Smooth muscle cell (in vitro differentiated cells): ENCODE measurements around the gene BCL6. TPM values are rescaled to one million over a fixed set of nuclear protein-coding genes. Genes with fewer than 3 reads are reported as not detected.

ENCODE experiments used
- DNase-seq: peaks from one replicate; lab custom pipeline; 2025; ENCODE audit not compliant: unreplicated experiment; lab: John Stamatoyannopoulos, UW
- H2AFZ ChIP-seq: fragments of 200-600 bp; sonication (generic); 2 replicates; pipeline ENCODE4 v1.6.0; 2016; ENCODE audit warnings: antibody characterized with exemption, low read depth, mild to moderate bottlenecking
- H3F3A ChIP-seq: fragments of 200-600 bp; sonication (generic); 2 replicates; pipeline ENCODE4 v1.6.0; 2017; ENCODE audit warnings: antibody characterized with exemption, low read depth
- H3K27ac ChIP-seq: fragments of 200-600 bp; sonication (generic); 2 replicates; pipeline ENCODE4 v1.5.1; 2016; ENCODE audit warnings: low read depth, mild to moderate bottlenecking
- H3K27me3 ChIP-seq: fragments of 200-600 bp; sonication (generic); 2 replicates; pipeline ENCODE4 v1.6.1; 2016; ENCODE audit warnings: low read depth, mild to moderate bottlenecking
- H3K36me3 ChIP-seq: fragments of 200-600 bp; sonication (generic); 2 replicates; pipeline ENCODE4 v1.5.1; 2016; ENCODE audit warnings: low read depth
- H3K4me1 ChIP-seq: fragments of 200-600 bp; sonication (generic); 2 replicates; pipeline ENCODE4 v1.5.1; 2016; ENCODE audit warnings: low read depth
- H3K4me2 ChIP-seq: fragments of 200-600 bp; sonication (generic); 2 replicates; pipeline ENCODE4 v1.6.0; 2016; ENCODE audit warnings: mild to moderate bottlenecking
- H3K4me3 ChIP-seq: fragments of 200-600 bp; sonication (generic); 2 replicates; pipeline ENCODE4 v1.5.1; 2016; ENCODE audit warnings: mild to moderate bottlenecking
- H3K79me2 ChIP-seq: fragments of 200-600 bp; sonication (generic); 2 replicates; pipeline ENCODE4 v1.6.0; 2016; ENCODE audit warnings: low read depth, mild to moderate bottlenecking
- H3K9ac ChIP-seq: fragments of 200-600 bp; sonication (generic); 2 replicates; pipeline ENCODE4 v1.6.0; 2016; ENCODE audit warnings: low read depth
- H3K9me3 ChIP-seq: fragments of 200-600 bp; sonication (generic); replicated peaks from 2 replicates; pipeline ENCODE4 v1.5.1; 2016; ENCODE audit warnings: low read depth
- H4K20me1 ChIP-seq: fragments of 200-600 bp; sonication (generic); 2 replicates; pipeline ENCODE4 v1.6.0; 2016; ENCODE audit warnings: low read depth
- WGBS: methylation state at CpG from one replicate; pipeline ENCODE4 v1.1.7; 2016; ENCODE audit warnings: low lambda C conversion rate; 5-methylcytosine and 5-hydroxymethylcytosine counted together
- polyA plus RNA-seq: library from polyadenylated mRNA; unstranded; fragments of >200 nt; fragmentation: Nextera tagmentation; extraction: Ambion mirVana; gene quantifications from 2 replicates; pipeline ENCODE4 v1.2.1, GENCODE V29; 2016
- total RNA-seq: library from RNA; depleted of rRNA; stranded (reverse); fragments of >200 nt; gene quantifications from 2 replicates; pipeline ENCODE4 v1.2.3, GENCODE V29; 2014
- TF ChIP-seq, protein P1 (sequence below): fragments of 200-600 bp; sonication (generic); IDR thresholded peaks from 2 replicates; pipeline ENCODE4 v1.5.1; 2017; ENCODE audit warnings: borderline replicate concordance, mild to moderate bottlenecking, antibody characterized with exemption; ENCODE audit not compliant: insufficient read depth, poor library complexity, severe bottlenecking

The BCL6 gene
- total and polyA plus RNA-seq, 2 experiments from 2014 or later, result 18.3 to 39.1 TPM

DNA sequence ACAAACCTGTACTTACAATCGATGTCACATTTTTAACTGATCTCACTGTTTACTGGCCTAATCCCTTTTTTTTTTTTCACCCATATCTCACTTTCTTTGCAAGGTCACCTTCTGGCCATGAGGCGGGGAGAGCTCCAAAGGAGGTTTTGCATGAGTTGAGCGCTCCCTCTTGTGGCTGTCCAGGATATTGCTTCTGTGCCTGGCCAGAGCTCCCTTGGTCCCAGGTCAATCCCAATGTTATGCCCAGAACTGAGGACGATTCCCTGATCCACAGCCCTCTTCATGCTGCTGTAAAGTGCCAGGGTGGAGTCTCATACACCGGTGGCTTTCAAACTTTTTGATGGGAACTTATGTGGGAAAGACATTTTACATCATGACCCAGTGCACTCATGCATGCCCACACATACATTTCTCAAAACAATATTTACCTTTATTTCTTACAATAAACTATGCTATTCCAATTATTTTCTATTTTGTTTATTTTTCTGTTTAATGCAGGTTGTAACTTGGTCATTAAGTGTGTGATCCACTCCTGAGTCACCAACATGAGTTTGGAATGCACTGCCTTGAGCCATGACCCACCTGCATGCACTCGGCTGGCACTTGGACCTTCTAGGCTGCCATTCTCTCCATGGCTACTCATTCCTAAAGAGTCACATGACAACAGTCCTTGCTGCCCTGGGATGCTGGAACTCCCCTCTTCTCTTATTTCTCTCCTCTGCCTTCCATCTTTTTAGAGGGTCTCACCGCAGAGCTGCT lies 65.5 kb downstream of the BCL6 start:
- DNase-seq, result peak; percentile 43
- H2AFZ ChIP-seq, result no peak overlapping the region
- TF ChIP-seq, protein P1, sequence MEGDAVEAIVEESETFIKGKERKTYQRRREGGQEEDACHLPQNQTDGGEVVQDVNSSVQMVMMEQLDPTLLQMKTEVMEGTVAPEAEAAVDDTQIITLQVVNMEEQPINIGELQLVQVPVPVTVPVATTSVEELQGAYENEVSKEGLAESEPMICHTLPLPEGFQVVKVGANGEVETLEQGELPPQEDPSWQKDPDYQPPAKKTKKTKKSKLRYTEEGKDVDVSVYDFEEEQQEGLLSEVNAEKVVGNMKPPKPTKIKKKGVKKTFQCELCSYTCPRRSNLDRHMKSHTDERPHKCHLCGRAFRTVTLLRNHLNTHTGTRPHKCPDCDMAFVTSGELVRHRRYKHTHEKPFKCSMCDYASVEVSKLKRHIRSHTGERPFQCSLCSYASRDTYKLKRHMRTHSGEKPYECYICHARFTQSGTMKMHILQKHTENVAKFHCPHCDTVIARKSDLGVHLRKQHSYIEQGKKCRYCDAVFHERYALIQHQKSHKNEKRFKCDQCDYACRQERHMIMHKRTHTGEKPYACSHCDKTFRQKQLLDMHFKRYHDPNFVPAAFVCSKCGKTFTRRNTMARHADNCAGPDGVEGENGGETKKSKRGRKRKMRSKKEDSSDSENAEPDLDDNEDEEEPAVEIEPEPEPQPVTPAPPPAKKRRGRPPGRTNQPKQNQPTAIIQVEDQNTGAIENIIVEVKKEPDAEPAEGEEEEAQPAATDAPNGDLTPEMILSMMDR, result peak; percentile 85
- no peak overlapping the region for H3K9ac ChIP-seq
- H3F3A ChIP-seq, result peaks cover 4% of the 10 kb centered on the region
- no peaks in the 10 kb centered on the region for H3K27me3 ChIP-seq
- WGBS, result 34% methylated on average over 7 of the region's 7 CpGs
- H3K4me2 ChIP-seq, result no peak overlapping the region
- no peak overlapping the region for H3K27ac ChIP-seq
- no peaks in the 10 kb centered on the region for H3K4me1 ChIP-seq
- no peaks in the 10 kb centered on the region for H3K9me3 ChIP-seq
- no peaks in the 10 kb centered on the region for H3K36me3 ChIP-seq
- H3K4me3 ChIP-seq, result no peak overlapping the region
- no peaks in the 10 kb centered on the region for H4K20me1 ChIP-seq
- no peaks in the 10 kb centered on the region for H3K79me2 ChIP-seq

DNA sequence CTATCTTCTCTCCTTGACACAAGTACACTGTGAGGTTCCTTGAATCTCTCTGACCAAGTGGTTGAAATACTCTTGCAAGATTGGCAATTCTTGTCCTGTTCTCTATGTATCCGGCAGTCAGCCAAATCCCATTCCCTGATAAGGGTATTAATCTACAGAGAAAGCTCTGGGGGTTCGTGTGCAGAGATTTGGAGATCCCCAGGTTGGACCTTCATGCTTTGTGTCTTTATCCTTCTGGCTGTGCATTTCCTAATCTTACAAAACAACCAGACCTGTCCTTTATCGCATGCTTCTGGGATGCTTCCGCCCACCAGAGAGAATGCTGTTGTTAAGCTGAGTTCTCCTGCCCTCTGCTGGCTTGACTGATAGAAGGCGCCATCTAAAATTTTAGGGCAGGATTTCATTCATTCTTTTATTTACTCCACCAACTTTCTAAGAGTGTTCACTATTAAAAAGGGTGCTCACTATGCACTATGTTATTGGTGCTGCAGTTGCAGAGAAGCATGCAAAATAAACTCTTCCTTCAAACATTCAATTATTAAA lies 66.5 kb downstream of the BCL6 start:
- no peak overlapping the region for H3K27ac ChIP-seq
- H2AFZ ChIP-seq, result no peak overlapping the region
- H3K36me3 ChIP-seq, result no peaks in the 10 kb centered on the region
- no peaks in the 10 kb centered on the region for H4K20me1 ChIP-seq
- no peaks in the 10 kb centered on the region for H3F3A ChIP-seq
- H3K4me2 ChIP-seq, result peak overlapping the region; percentile 33
- no peaks in the 10 kb centered on the region for H3K79me2 ChIP-seq
- 14% methylated on average over 5 of the region's 5 CpGs for WGBS
- no peaks in the 10 kb centered on the region for H3K4me1 ChIP-seq
- H3K4me3 ChIP-seq, result no peak overlapping the region
- DNase-seq, result no peak
- TF ChIP-seq, protein P1, result peak; percentile 79
- no peaks in the 10 kb centered on the region for H3K9me3 ChIP-seq
- H3K27me3 ChIP-seq, result no peaks in the 10 kb centered on the region
- no peak overlapping the region for H3K9ac ChIP-seq

DNA sequence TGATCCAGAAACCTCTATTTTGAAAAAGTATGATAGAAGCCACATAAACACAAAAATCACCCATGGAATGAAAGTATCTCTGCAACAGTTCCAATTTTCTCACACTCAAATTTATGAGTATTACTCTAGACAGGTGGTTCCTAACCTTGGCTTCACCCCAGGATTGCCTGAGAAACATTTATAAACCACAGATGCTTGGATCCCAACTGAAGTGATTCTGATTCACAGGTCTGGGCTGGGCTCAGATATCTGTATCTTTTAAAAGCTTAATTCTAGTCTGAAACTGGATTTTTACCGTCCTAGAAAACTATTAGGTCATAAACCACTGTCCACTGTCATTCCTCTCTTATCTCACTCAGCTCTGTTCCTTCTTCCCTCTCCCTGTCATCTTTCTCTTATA lies 67.7 kb downstream of the BCL6 start:
- H3K79me2 ChIP-seq, result no peaks in the 10 kb centered on the region
- H3F3A ChIP-seq, result no peaks in the 10 kb centered on the region
- no peak for DNase-seq
- no peaks in the 10 kb centered on the region for H3K9me3 ChIP-seq
- H3K4me2 ChIP-seq, result no peak overlapping the region
- no peaks in the 10 kb centered on the region for H4K20me1 ChIP-seq
- no peak overlapping the region for H2AFZ ChIP-seq
- TF ChIP-seq, protein P1, result no peak
- H3K27me3 ChIP-seq, result no peaks in the 10 kb centered on the region
- H3K27ac ChIP-seq, result no peak overlapping the region
- H3K36me3 ChIP-seq, result no peaks in the 10 kb centered on the region
- H3K4me1 ChIP-seq, result no peaks in the 10 kb centered on the region
- H3K9ac ChIP-seq, result no peak overlapping the region
- no peak overlapping the region for H3K4me3 ChIP-seq
- WGBS, result 5% methylated on average over 1 of the region's 1 CpG
